Measurements from ENCODE around the gene ODR4.

ODR4 gene

GRCh38 chr1:186420923-186421322 is 45.3 kb downstream of the ODR4 start:
- no peak overlapping the region for H3K4me3 Mint-ChIP-seq
- H3K36me3 Mint-ChIP-seq (ENCODE audit: low read depth), result peaks cover 29% of the 10 kb centered on the region
- TF ChIP-seq, protein P1, sequence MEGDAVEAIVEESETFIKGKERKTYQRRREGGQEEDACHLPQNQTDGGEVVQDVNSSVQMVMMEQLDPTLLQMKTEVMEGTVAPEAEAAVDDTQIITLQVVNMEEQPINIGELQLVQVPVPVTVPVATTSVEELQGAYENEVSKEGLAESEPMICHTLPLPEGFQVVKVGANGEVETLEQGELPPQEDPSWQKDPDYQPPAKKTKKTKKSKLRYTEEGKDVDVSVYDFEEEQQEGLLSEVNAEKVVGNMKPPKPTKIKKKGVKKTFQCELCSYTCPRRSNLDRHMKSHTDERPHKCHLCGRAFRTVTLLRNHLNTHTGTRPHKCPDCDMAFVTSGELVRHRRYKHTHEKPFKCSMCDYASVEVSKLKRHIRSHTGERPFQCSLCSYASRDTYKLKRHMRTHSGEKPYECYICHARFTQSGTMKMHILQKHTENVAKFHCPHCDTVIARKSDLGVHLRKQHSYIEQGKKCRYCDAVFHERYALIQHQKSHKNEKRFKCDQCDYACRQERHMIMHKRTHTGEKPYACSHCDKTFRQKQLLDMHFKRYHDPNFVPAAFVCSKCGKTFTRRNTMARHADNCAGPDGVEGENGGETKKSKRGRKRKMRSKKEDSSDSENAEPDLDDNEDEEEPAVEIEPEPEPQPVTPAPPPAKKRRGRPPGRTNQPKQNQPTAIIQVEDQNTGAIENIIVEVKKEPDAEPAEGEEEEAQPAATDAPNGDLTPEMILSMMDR (IDR thresholded peaks at IDR 0.05), result no peak
- H3K4me1 Mint-ChIP-seq, result no peaks in the 10 kb centered on the region
- DNase-seq, result no peak
- no peaks in the 10 kb centered on the region for H3K9me3 Mint-ChIP-seq
- H3K27ac Mint-ChIP-seq, result peak overlapping the region; percentile 42
- no peaks in the 10 kb centered on the region for H3K27me3 Mint-ChIP-seq (ENCODE audit: low read depth, poor library complexity)

DNA sequence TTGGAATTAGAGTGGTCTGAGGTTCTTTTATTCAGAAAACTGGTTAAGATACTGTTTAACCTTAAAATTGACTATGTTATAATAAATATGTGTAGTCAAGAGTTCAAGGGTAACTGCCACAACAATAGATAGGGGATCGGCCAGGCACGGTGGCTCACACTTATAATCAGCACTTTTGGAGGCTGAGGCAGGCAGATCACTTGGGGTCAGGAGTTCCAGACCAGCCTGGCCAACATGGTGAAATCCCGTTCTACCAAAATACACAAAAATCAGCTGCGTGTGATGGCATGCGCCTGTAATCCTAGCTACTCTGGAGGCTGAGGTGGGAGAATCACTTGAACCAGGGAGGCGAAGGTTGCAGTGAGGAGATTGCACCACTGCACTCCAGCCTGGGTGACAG is 45.8 kb downstream of the ODR4 start:
- DNase-seq, result no peak
- no peak overlapping the region for H3K4me3 Mint-ChIP-seq
- H3K9me3 Mint-ChIP-seq, result no peaks in the 10 kb centered on the region
- TF ChIP-seq, protein P1 (IDR thresholded peaks at IDR 0.05), result no peak
- no peaks in the 10 kb centered on the region for H3K4me1 Mint-ChIP-seq
- no peak overlapping the region for H3K27ac Mint-ChIP-seq
- peaks cover 29% of the 10 kb centered on the region for H3K36me3 Mint-ChIP-seq (ENCODE audit: low read depth)
- H3K27me3 Mint-ChIP-seq (ENCODE audit: low read depth, poor library complexity), result no peaks in the 10 kb centered on the region

DNA sequence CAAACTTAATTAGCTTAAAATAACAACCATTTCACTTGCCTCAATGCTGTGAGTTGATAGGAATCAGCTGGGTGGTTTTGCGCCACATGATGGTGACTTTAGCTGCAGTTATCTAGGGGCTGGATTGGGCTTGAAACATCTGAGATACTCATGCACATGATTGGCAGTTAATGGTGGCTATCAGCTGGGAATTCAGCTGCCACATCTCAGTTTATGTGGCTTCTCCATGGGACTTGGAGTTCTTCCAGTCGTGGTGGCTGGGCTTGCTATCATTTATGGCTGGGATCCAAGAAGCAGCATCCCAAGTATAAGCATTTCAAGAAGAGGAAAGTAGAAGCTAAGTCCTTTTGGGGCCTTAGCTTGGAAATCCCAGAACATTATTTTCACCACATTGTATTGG is 48.9 kb downstream of the ODR4 start:
- H3K27ac Mint-ChIP-seq, result no peak overlapping the region
- H3K36me3 Mint-ChIP-seq (ENCODE audit: low read depth), result peaks cover 7% of the 10 kb centered on the region
- H3K9me3 Mint-ChIP-seq, result no peaks in the 10 kb centered on the region
- H3K27me3 Mint-ChIP-seq (ENCODE audit: low read depth, poor library complexity), result no peaks in the 10 kb centered on the region
- DNase-seq, result no peak
- no peak overlapping the region for H3K4me3 Mint-ChIP-seq
- no peaks in the 10 kb centered on the region for H3K4me1 Mint-ChIP-seq
- TF ChIP-seq, protein P1 (IDR thresholded peaks at IDR 0.05), result no peak

DNA sequence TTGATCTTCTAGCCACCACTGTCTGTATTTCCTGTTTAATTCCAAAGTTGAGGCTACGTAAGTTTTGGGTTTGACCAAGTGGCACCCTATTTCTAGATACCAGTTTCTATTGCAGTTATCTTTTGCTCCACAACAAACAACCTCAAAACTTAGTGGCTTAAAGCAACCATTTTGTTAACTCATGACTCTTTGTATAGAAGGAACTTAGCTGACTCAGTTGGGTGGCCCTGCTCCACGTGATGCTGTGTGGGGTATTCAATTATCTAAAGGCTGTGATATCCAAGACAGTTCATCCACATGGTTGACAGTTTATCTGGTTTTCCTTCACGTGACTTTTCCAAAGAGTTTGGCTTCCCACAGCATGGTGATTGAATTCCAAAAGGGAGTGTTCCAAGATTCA is 50.5 kb downstream of the ODR4 start:
- Mint-ChIP-seq H3K36me3 (ENCODE audit: low read depth) (no peaks in the 10 kb centered on the region), H3K27me3 (ENCODE audit: low read depth, poor library complexity) (no peaks in the 10 kb centered on the region), H3K4me3 (no peak overlapping the region), H3K27ac (no peak overlapping the region), H3K9me3 (no peaks in the 10 kb centered on the region), H3K4me1 (no peaks in the 10 kb centered on the region)
- TF ChIP-seq, protein P1 (IDR thresholded peaks at IDR 0.05), result no peak
- DNase-seq, result no peak

GRCh38 chr1:186429017-186429416 is 53.4 kb downstream of the ODR4 start:
- Mint-ChIP-seq H3K4me3 (no peak overlapping the region), H3K4me1 (no peaks in the 10 kb centered on the region), H3K27me3 (ENCODE audit: low read depth, poor library complexity) (no peaks in the 10 kb centered on the region), H3K27ac (no peak overlapping the region), H3K36me3 (ENCODE audit: low read depth) (no peaks in the 10 kb centered on the region), H3K9me3 (no peaks in the 10 kb centered on the region)
- no peak for DNase-seq
- TF ChIP-seq, protein P1 (IDR thresholded peaks at IDR 0.05), result no peak

DNA sequence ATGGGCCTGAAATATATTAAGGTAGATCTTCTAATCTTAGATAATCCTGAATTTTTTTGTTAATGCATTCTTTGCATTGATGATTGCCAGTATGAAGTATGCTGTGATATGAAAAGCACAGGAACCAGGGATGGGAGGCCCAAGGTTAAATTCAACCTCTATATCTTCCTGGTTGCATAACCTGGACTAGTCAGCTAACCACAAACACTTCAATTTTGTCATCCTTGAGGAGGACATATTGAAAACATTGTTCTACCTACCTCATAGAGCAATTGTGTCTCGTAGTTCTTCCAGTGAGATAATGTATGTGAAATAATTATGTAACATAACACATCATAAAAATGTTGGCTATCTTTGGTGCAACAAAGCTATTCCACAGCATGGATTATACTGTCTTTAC is 59.7 kb downstream of the ODR4 start:
- TF ChIP-seq, protein P1 (IDR thresholded peaks at IDR 0.05), result no peak
- Mint-ChIP-seq H3K27me3 (ENCODE audit: low read depth, poor library complexity) (no peaks in the 10 kb centered on the region), H3K9me3 (no peaks in the 10 kb centered on the region), H3K4me1 (no peaks in the 10 kb centered on the region), H3K4me3 (no peak overlapping the region), H3K36me3 (ENCODE audit: low read depth) (no peaks in the 10 kb centered on the region), H3K27ac (no peak overlapping the region)
- DNase-seq, result no peak
